Astrocyte of the hippocampus (primary cell): Measurements from ENCODE around the gene DLGAP4.
"Not testable (repeated sequence)": the region's sequence is repeated elsewhere in the genome, so short reads cannot be mapped to it uniquely, and the experiment has no call there.

Source experiments
- DNase-seq: peaks from one replicate; pipeline ENCODE4 v3.0.0; 2011; ENCODE audit warnings: low read depth, low spot score

Gene DLGAP4

DNA sequence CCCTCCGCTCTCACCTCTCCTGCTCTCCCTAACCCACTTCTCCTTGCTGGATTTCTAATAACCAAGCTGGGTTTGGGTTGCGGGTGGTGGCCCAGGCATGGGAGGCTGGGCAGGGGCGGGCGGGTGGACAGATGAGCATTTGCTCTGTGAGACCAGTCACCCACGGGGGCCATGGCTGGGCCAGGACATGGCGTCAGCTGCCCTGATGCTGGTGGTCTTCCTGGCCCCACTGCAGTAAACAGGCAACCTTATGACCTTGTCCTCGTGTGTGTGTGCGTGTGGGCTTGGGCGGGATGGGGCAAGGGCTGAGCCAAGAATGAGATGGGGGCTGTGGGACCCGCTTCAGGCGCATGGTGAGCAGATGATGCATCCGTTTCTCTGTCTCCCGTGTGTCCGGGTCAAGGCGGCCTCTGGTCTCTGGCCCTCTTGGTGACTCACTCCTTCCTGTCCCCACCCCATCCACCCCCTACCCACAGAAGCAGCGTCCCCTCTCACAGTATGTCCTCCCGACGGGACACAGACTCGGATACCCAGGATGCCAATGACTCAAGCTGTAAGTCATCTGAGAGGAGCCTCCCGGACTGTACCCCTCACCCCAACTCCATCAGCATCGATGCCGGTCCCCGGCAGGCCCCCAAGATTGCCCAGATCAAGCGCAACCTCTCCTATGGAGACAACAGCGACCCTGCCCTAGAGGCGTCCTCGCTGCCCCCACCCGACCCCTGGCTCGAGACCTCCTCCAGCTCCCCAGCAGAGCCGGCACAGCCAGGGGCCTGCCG lies 193.8 kb downstream of the DLGAP4 start:
- peak; percentile 53 for DNase-seq

DNA sequence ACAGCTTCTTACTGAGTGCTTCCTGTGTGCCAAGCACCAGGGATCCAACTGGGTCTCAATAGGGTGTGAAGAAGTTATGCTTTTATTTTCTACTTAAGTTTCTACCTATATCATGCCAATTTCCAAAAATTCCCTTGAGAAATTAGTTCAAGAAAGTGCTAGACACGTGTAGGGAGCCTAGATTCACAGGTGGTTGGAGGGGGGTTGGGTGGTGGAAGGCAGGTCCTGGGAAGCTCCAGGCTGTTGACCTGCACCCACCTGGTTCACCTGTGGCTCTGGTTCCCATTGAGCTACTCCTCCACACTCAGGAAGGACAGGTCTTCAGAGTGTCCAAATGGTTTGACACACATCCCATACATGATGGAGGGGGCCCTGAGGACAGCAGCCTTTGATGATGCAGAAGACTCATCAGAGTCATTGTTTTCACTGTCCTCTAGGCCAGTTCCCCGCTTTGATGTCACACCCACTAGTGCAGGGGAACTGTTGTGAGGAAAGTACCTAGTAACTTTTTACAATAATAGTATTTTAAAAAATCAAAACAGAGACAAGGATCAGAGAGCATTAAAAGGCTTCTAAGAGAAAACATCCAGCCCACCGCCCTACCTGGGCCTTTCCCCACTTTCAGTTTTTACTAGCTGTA lies 195.3 kb downstream of the DLGAP4 start:
- no peak for DNase-seq

DNA sequence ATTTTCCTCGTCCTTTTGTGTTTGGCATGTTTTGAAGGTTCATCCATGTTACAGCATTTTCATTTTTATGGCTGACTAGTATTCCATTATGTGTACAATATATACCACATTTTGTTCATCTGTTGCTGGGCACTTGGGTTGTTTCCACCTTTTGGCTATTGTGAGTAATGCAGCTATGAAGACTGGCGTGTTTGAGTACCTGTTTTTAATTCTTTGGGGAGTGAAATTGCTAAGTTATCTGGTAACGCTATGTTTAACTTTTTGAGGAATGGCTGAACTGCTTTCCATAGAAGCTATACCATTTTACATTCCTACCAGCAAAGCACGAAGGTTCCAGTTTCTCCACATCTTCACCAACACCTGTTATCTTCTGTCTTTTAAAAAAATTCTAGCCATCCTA lies 198.2 kb downstream of the DLGAP4 start:
- no peak for DNase-seq

DNA sequence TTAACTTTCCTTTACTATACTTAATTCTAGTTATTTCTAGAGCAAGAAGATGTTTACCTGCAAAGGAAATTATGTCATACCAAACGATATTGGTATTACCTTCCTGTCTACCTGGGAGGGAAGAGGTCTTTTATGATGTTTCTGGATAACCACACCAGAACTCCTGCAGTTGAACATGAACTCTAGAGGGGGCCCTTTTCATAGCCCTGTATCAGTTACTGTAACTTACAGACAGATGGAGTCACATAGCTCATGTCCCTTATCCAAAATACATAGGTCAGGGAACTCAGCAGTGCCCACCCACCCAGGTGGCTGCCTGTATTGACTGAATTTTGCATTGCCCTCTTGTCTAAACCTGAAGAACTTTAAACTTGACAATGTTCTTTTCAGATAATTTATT lies 200.1 kb downstream of the DLGAP4 start:
- no peak for DNase-seq

DNA sequence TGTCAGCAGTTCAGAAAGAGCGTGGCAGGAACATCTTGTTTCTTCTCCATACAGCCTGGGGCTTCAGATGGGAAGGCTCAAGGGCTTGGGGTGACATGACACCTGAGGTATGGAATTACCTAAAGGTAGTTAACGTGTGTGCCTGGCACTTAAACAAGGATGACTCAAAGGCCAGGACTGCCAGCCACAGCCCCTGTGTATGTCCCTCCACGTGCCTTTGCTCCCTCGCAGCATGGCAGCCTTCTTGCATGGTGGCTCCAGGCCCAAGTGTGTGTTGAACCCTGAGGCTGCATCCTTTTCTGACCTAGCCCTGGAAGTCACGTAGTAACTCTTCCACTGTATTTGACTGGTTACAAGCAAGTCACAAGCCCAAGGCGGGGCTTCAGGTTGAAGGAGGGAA lies 201.6 kb downstream of the DLGAP4 start:
- DNase-seq: no peak

DNA sequence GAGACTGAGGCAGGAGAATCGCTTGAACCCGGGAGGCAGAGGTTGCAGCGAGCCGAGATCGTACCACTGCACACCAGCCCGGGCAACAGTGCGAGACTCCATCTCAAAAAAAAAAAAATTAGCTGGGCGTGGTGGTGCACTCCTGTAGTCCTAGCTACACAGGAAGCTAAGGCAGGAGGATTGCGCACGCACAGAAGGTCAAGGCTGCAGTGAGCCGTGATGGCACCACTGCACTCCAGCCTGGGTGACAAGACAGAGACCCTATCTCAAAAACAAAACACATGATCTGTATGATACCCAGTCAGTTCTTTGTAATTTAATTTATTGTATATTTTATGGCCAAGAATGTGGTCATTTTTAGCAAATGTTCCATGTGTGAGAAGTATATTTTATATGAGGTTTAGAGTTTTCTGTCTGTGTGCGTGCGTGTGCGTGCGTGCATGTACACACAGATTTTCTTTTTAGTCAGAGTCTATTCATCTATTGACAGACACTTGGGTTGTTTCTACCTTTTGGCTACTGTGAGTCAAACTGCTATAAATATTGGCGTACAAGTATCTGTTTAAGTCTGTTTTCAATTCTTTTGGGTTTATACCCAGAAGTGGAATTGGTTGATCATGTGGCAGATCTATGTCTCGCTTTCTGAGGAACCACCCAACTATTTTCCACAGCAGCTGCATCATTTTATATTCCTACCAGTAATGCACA lies 213.0 kb downstream of the DLGAP4 start:
- DNase-seq: no peak

DNA sequence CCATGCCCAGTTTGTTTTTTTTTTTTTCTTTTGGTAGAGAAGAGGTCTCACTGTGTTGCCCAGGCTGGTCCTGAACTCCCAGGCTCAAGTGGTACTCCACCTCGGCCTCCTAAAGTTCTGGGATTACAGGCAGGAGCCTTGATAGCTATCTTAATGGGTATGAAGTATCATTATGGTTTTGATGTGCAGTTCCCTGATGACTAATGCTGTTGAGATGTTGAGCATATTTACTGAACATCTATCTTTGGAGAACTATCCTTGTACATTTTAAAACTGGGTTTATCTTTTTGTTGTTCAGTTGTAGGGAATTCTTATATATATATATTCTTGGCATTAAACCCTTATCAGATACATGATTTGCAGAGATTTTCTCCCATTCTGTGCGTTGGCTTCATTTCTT lies 213.8 kb downstream of the DLGAP4 start:
- DNase-seq: no peak

DNA sequence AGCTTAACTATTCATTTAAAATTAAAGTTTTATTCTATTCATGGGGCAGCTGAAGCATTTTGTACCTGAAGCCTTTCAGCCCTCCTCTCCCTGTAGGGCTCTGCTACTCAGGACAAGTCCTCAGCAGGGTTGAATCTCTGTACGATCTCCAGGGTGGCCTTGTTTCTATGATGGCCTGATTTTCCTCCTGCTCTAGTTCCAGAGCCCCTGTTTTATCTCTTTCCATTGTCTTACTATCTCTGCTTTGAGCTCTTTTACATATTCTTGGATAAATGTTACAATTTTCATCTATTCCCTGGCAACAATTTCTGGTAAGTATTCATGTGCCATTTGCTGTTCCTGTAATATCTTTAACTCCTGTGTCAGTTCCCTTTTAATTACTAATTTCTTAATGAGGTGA lies 215.4 kb downstream of the DLGAP4 start:
- DNase-seq: no peak

DNA sequence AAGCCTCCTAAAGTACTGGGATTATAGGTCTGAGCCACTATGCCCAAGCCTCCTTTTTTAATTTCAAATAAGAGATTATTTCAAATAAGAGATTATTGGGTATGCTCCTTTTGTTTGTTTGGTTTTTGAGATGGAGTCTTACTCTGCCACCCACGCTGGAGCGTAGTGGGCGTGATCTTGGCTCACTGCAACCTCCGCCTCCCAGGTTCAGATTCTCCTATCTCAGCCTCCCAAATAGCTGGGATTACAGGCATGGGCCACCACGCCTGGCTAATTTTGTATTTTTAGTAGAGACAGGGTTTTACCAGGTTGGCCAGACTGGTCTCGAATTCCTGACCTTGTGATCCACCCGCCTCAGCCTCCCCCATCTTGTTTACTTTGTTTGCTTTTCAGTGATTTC lies 216.3 kb downstream of the DLGAP4 start:
- not testable (repeated sequence) for DNase-seq

DNA sequence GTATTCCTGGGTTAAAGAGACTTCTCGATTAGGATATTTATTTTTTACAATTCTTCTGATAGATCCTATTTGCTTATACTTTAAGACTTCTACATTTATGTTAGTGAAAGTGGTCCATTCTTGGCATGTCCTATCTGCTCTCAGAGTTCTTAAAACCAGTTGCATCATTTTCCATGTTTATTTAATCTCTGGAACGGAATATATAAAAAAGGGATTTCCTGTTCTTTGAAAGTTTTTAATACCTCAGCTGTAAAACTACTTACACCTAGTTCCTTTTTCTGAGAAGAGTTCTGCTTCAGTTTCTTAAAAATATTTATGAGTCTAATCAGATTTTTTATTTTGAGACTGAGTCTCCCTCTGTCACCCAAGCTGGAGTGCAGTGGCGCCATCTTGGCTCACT lies 217.2 kb downstream of the DLGAP4 start:
- no peak for DNase-seq

DNA sequence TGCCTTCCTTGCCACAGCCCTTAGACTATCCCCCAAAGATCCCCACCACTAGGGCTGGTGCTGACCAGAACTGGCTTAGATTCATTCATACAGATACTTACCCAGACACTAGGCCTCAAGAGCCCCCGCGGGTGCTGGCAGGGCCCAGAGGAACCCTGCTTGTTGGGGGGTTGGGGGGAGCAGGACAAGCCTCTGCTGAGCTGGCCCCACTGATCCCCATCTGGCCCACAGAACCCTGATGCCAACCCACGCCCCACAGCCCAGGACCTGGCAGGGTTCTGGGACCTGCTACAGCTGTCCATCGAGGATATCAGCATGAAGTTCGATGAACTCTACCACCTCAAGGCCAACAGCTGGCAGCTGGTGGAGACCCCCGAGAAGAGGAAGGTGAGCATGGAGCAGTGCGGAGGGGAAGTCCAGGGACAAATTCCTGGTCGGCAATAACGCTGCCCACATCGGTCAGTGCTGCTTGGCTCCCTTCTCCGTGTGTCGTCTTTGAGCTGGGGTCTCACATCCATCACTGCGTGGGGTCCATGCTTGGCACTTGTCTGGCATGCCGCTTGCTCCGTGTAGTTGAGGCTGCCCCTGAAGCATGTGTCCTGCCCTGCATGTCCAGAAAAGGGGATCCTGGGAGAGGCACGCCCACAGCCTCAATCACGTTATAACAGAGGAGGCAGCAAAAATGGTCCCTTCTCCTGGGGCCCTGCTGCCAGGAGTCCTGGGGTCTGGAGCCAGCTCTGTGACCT lies 219.7 kb downstream of the DLGAP4 start:
- DNase-seq: no peak

DNA sequence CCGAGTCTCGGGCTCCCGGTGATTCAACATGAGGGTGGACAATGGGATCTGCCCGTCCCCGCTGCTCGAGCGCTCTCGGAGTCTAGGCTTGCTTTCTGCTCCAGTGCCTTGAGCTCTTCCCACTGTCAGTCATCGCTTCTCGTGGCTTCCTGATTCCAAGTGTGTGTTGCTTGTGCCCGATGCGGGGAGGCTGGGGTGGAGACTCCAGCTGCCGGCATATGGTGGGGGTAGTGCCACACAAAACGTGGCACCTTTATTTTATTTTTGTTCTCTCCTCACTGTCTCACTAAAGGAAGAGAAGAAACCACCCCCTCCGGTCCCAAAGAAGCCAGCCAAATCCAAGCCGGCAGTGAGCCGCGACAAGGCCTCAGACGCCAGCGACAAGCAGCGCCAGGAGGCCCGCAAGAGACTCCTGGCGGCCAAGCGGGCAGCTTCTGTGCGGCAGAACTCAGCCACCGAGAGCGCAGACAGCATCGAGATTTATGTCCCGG lies 220.4 kb downstream of the DLGAP4 start:
- no peak for DNase-seq

DNA sequence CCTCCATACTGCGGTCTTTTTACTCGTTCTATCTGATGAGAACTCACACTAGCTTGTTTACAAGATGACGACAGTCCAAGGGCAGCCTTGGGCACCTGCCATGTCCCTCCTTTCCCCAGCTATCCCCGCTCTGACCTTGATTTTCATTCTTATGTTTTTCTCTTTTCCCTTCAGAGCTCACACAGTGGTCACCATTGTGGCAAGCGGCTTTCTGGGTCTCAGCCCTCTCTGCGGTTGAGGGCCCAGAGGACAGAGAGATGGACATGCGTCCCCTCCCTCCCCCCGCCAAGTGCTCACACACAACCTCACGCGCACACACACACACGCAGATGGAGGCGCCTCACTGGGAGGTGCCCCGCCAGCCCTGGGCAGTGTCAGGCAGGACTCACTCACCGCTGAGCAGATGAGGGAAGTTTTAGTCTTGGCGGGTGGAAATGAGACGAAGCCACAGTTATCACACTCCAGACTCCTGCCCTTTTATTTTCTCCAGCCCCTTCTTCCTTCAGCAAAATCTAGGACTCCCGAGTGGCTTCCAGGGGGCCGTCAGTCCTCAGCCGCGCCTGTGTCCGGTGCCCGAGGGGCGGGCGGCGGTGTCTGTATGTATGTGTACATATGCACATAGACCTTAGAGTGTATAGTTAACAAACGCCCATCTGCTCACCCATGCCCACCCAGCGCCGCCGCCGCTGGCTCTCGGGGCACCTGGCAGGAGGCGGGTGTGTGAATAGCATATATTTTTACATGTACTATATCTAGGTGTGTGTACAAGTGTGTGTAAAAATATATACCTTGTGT lies 221.4 kb downstream of the DLGAP4 start:
- DNase-seq: no peak

DNA sequence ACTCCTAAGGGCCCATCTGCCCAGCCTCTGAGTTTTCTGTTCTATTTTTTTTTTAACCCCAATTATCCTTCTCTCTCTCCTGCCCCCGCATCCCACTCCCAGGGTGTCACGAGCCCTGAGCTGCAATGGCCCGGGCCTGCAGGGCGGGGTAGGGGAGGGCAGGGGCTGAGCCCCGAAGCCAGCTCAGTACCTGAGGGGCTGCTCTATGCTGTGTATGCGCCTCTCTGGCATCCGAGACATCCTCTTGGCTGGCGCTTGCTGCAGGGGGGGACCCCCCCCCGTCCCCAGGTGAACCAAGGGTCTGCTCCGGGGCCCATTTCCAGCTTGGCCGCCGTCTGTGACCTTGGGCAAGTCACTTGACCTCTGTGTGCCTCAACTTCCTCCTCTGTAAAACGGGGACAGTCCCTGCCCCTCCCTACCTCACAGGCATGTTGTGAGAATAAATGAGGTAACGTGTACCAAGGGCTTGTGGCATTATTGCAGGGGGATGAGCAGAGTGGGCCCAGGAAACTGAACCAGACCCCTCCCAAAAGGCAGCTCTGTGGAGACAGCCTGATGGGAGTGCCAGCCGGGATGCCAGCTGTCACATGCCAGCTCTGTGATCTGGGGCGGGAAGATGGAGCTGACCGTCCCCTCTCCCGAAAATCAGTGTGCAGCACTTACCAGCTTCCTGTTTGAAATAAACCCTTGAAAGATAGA lies 222.2 kb downstream of the DLGAP4 start:
- DNase-seq: no peak

DNA sequence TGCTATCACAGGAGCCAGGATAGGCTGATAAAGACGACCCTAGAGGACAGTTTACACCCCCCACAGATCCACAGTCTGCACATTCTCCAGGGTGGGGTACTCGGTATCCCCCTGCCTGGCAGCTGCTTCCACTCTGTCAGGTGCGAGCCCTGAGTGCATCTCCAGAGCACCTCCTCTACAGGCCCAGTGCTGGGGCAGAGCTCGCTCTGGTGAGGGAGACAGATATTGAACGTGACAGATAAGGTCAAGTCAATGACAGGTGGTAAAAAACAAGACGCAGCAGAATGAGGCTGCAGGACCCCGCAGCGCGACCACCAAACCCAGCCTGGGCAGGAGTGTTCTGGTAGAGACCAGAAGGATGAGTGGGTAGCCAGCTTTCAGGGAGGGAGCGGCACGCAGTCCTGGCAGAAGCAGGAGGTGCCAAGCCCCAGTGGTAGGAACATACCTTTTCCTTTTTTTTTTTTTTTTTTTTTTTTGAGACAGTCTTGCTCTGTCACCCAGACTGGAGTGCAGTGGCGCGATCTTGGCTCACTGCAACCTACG lies 222.8 kb downstream of the DLGAP4 start:
- no peak for DNase-seq

DNA sequence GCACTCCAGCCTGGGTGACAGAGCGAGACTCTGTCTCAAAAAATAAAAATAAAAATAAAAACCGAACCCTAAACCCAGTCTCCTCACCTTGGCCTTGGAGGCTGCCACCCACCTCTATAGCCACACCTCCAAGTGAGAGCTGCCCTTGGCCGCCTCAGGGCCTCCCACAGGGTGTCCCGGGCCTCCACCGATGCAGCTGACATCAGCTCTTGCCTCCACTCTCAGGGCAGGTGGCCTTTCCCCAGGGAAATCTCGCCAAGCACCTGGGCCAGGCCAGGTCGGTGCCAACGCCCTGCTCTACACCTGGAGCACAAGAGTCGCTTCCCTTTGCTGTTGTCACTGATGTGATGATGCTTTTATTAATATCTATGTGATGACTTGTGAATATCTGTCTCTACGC lies 226.2 kb downstream of the DLGAP4 start:
- DNase-seq: no peak

DNA sequence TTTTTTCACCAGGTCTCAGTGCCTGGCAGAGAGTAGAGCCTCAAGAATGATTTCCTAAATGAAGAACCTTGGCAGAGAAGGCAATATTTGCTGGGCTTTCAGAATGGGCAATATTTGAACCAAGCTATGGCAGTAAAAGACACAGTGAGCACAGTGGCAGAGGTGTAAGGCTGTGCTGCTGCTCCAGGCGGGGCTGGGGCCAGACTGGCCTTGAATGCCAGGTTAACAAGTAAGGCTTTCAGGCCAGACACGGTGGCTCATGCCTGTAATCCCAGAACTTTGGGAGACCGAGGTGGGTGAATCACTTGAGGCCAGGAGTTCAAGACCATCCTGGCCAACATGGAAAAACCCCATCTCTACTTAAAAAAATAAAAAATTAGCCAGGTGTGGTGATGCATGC lies 226.7 kb downstream of the DLGAP4 start:
- no peak for DNase-seq

DNA sequence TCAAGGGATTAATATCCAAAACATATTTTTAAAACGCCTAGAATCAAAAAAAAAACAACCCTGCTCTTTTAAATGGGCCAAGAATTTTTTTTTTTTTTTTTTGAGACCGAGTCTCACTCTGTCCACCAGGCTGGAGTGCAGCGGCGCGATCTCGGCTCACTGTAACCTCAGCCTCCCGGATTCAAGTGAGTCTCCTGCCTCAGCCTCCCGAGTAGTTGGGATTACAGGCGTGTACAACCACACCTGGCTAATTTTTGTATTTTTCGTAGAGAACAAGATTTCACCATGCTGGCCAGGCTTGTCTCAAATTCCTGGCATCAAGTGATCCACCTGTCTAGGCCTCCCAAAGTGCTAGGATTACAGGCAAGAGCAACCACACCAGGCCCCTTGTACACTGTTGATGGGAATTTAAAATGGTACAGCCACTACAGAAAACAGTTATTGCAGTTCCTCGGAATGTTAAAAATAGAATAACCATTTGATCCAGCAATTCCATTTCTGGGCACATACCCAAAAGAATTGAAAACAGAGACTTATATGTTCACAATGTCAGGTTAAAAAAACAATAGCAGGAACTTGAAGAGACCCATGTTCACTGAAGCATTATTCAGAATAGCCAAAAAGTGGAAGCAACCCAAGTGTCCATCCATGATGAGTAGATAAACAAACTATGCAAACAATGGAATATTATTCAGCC lies 232.0 kb downstream of the DLGAP4 start:
- no peak for DNase-seq

DNA sequence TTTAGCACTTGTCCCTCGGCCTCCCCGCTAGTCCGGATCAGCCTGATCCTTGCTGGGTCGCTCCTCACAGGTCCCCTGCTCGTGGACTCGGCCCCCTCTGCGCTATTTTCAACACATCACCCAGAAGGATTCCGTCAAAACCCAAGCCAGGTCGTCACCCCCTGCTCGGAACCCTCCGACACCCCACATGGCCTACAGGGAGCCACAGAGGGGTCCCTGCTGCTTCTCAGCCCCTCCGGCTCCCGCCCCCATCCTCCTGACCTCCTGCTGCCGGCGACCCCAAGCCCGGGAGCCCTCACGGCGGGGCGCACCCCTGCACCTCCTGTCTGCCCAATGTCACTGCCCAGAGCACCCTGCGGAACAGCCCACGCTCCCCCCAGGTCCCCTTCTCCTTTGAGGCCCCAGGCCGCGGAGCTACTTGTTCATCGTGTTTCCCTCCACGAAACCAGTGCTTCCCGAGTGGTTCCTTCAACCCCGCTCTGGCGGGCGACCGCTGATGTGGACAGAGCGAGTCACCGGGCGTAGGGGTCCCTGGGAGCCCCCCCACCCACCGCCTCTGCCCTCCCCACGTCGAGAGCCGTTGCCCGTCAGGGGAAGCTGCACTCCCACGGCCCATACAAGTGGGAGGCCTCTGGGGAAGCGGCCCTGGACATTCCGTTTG lies 234.5 kb downstream of the DLGAP4 start:
- DNase-seq: no peak
